H1 (cell line): ENCODE measurements around the gene SUGP2. TPM values are rescaled to one million over a fixed set of nuclear protein-coding genes. Genes with fewer than 3 reads are reported as not detected.

ENCODE experiments used
- CTCF ChIA-PET: fragments of 300-600 bp; sonication (Branson Sonifier 250); formaldehyde crosslinking; loops from one replicate; lab custom pipeline; 2021; ENCODE audit not compliant: partially characterized antibody; lab: Charles Lee
- POLR2A ChIA-PET: fragments of 300-600 bp; sonication (Branson Sonifier 250); formaldehyde crosslinking; loops from one replicate; lab custom pipeline; 2021; ENCODE audit warnings: inconsistent platforms; ENCODE audit not compliant: partially characterized antibody; lab: Charles Lee
- DNase-seq, 2 experiments: peaks; one replicate each; pipeline versions ENCODE4 v3.0.0 to v3.0.0-alpha.2; 2010 to 2022; ENCODE audit warnings: low spot score in 2 of 2, low read depth in 1 of 2, mixed read lengths in 1 of 2
- FAIRE-seq: peaks from 2 replicates; lab custom pipeline; 2011; peaks lifted over from hg19 to GRCh38; lab: Jason Lieb, UNC
- H2AFZ ChIP-seq: 2 replicates; pipeline ENCODE4 v1.8.1; 2012; ENCODE audit warnings: low read length, inconsistent platforms
- H2AK5ac ChIP-seq: 2 replicates; pipeline ENCODE4 v1.6.1; 2013; ENCODE audit warnings: low read depth, low read length
- H2BK120ac ChIP-seq: replicated peaks from 2 replicates; pipeline ENCODE3; 2013; ENCODE audit warnings: low read depth, low read length, inconsistent platforms
- H2BK12ac ChIP-seq: 2 replicates; pipeline ENCODE4 v1.6.1; 2013; ENCODE audit warnings: low read depth, low read length
- H2BK15ac ChIP-seq: 2 replicates; pipeline ENCODE4 v1.6.1; 2013; ENCODE audit warnings: low read length
- H2BK20ac ChIP-seq: 2 replicates; pipeline ENCODE4 v1.6.1; 2013; ENCODE audit warnings: low read length
- H2BK5ac ChIP-seq: 2 replicates; pipeline ENCODE4 v1.6.1; 2013; ENCODE audit warnings: low read depth, low read length
- H3K14ac ChIP-seq: 2 replicates; pipeline ENCODE4 v1.6.1; 2013; ENCODE audit warnings: inconsistent platforms; ENCODE audit not compliant: insufficient read length
- H3K18ac ChIP-seq: 2 replicates; pipeline ENCODE4 v1.6.1; 2013; ENCODE audit warnings: low read length; ENCODE audit errors: extremely low read depth
- H3K23ac ChIP-seq: 2 replicates; pipeline ENCODE4 v1.6.1; 2013; ENCODE audit warnings: inconsistent platforms; ENCODE audit not compliant: insufficient read length
- H3K23me2 ChIP-seq: 2 replicates; pipeline ENCODE4 v1.6.1; 2013; ENCODE audit warnings: low read depth, low read length
- H3K27ac ChIP-seq: 2 replicates; pipeline ENCODE4 v1.6.1; 2011; ENCODE audit warnings: low read depth, low read length, inconsistent platforms
- H3K27me3 ChIP-seq, 4 experiments: replicated peaks in 1 of 4; 1 replicate in 1 of 4; 2 replicates in 3 of 4; pipeline versions ENCODE4 v1.6.1 to v1.8.1; 2011 to 2013; ENCODE audit warnings: low read length in 3 of 4, mild to moderate bottlenecking in 3 of 4, inconsistent platforms in 2 of 4, mixed read lengths in 2 of 4, moderate library complexity in 1 of 4; ENCODE audit not compliant: control insufficient read depth in 3 of 4, insufficient read depth in 3 of 4; ENCODE audit errors: extremely low read depth in 1 of 4
- H3K36me3 ChIP-seq, 4 experiments: 2 replicates each; pipeline versions ENCODE4 v1.6.1 to v1.8.1; 2011 to 2013; ENCODE audit warnings: mild to moderate bottlenecking in 4 of 4, low read length in 3 of 4, moderate library complexity in 2 of 4, control low read depth in 1 of 4, inconsistent platforms in 1 of 4; ENCODE audit not compliant: insufficient read depth in 4 of 4, control insufficient read depth in 2 of 4
- H3K4ac ChIP-seq: replicated peaks from 2 replicates; pipeline ENCODE3; 2013; ENCODE audit warnings: low read length, low read depth, mixed read lengths, inconsistent platforms; ENCODE audit not compliant: insufficient read length
- H3K4me1 ChIP-seq, 4 experiments: replicated peaks in 1 of 4; 1 replicate in 1 of 4; 2 replicates in 3 of 4; pipeline versions ENCODE4 v1.6.1 to v1.8.1; 2011 to 2013; ENCODE audit warnings: low read length in 3 of 4, inconsistent platforms in 2 of 4, mixed read lengths in 1 of 4; ENCODE audit not compliant: insufficient read depth in 4 of 4, control insufficient read depth in 3 of 4
- H3K4me2 ChIP-seq, 2 experiments: 2 replicates each; pipeline versions ENCODE4 v1.6.1 to v1.8.1; 2011 to 2013; ENCODE audit warnings: low read depth in 2 of 2, low read length in 2 of 2, control low read depth in 1 of 2, inconsistent platforms in 1 of 2, mild to moderate bottlenecking in 1 of 2; ENCODE audit not compliant: insufficient read depth in 1 of 2
- H3K4me3 ChIP-seq, 4 experiments: fragments of 200-600, 300-600 bp in 1 of 4; sonication (generic), shearing (Covaris generic), sonication (Bioruptor Twin) in 1 of 4; 2 replicates each; pipeline versions ENCODE4 v1.5.1 to v1.8.1; 2011 to 2016; ENCODE audit warnings: low read length in 4 of 4, low read depth in 3 of 4, control low read depth in 2 of 4, inconsistent platforms in 2 of 4, mild to moderate bottlenecking in 2 of 4, mixed read lengths in 1 of 4, moderate library complexity in 1 of 4; ENCODE audit not compliant: insufficient read depth in 2 of 4; ENCODE audit errors: extremely low read depth in 1 of 4
- H3K56ac ChIP-seq: replicated peaks from 2 replicates; pipeline ENCODE3; 2013; ENCODE audit warnings: low read depth, mild to moderate bottlenecking, mixed read lengths, low read length, inconsistent platforms; ENCODE audit not compliant: insufficient read length
- H3K79me1 ChIP-seq: 2 replicates; pipeline ENCODE4 v1.6.1; 2013; ENCODE audit warnings: low read depth, low read length, control low read depth
- H3K79me2 ChIP-seq, 2 experiments: 2 replicates each; pipeline versions ENCODE4 v1.6.1 to v1.8.1; 2012 to 2013; ENCODE audit warnings: low read length in 2 of 2, mild to moderate bottlenecking in 2 of 2, inconsistent platforms in 1 of 2; ENCODE audit not compliant: insufficient read depth in 2 of 2, control insufficient read depth in 1 of 2
- H3K9ac ChIP-seq, 4 experiments: replicated peaks in 1 of 4; 1 replicate in 1 of 4; 2 replicates in 3 of 4; pipeline versions ENCODE4 v1.6.1 to v1.8.1; 2011 to 2013; ENCODE audit warnings: low read depth in 3 of 4, low read length in 3 of 4, control low read depth in 2 of 4, mild to moderate bottlenecking in 2 of 4, moderate library complexity in 2 of 4, inconsistent platforms in 1 of 4; ENCODE audit errors: extremely low read depth in 1 of 4
- H3K9me3 ChIP-seq, 2 experiments: 2 replicates each; pipeline versions ENCODE4 v1.6.1 to v1.8.1; 2012 to 2013; ENCODE audit warnings: mild to moderate bottlenecking in 2 of 2, moderate library complexity in 2 of 2, control low read depth in 1 of 2, inconsistent platforms in 1 of 2, low read depth in 1 of 2, low read length in 1 of 2, mixed read lengths in 1 of 2; ENCODE audit not compliant: insufficient read depth in 2 of 2
- H4K20me1 ChIP-seq, 2 experiments: replicated peaks in 1 of 2; 2 replicates each; pipeline versions ENCODE3 to v1.8.1; 2011 to 2013; ENCODE audit warnings: inconsistent platforms in 2 of 2, low read length in 2 of 2, mild to moderate bottlenecking in 1 of 2; ENCODE audit not compliant: insufficient read depth in 2 of 2, control insufficient read depth in 1 of 2
- H4K5ac ChIP-seq: 2 replicates; pipeline ENCODE4 v1.6.1; 2013; ENCODE audit warnings: low read length, low read depth, mixed read lengths, inconsistent platforms; ENCODE audit not compliant: insufficient read length
- H4K8ac ChIP-seq: 2 replicates; pipeline ENCODE4 v1.8.0; 2013; ENCODE audit warnings: mild to moderate bottlenecking, moderate library complexity, low read length, inconsistent platforms; ENCODE audit not compliant: insufficient read depth; ENCODE audit errors: extremely low read depth
- H4K91ac ChIP-seq: replicated peaks from 2 replicates; pipeline ENCODE3; 2013; ENCODE audit warnings: low read length, mixed read lengths, inconsistent platforms; ENCODE audit not compliant: insufficient read length
- CHD2 ChIP-seq: IDR thresholded peaks from 2 replicates; pipeline ENCODE4 v1.6.1; 2012; ENCODE audit warnings: low read length, improper control_type of control experiment
- EGR1 ChIP-seq: IDR thresholded peaks from 2 replicates; pipeline ENCODE4 v1.6.1; 2011; ENCODE audit warnings: low read depth, low read length, borderline replicate concordance
- EZH2 ChIP-seq: fragments of 200-600 bp; sonication (generic); IDR thresholded peaks from 2 replicates; pipeline ENCODE4 v1.7.1; 2012; ENCODE audit warnings: low read depth, mild to moderate bottlenecking, moderate library complexity, low read length, inconsistent platforms; ENCODE audit not compliant: severe bottlenecking
- FOSL1 ChIP-seq: IDR thresholded peaks from 2 replicates; pipeline ENCODE4 v1.6.1; 2011; ENCODE audit warnings: mild to moderate bottlenecking, low read depth, low read length, moderate library complexity; ENCODE audit not compliant: insufficient read depth
- NANOG ChIP-seq: IDR thresholded peaks from 2 replicates; pipeline ENCODE4 v1.6.1; 2011; ENCODE audit warnings: low read length, low read depth, mild to moderate bottlenecking, inconsistent platforms; ENCODE audit not compliant: insufficient read depth, poor library complexity, severe bottlenecking
- POLR2A ChIP-seq, 2 experiments: IDR thresholded peaks; 1 replicate in 1 of 2; 2 replicates in 1 of 2; pipeline ENCODE4 v1.6.1; 2011; ENCODE audit warnings: low read depth in 2 of 2, low read length in 2 of 2, mild to moderate bottlenecking in 2 of 2; ENCODE audit errors: control extremely low read depth in 1 of 2
- RNF2 ChIP-seq: fragments of 200-900, 300-1000 bp; sonication (generic); IDR thresholded peaks from 2 replicates; pipeline ENCODE4 v1.7.1; 2016; ENCODE audit warnings: borderline replicate concordance, low read depth, mild to moderate bottlenecking, antibody characterized with exemption, low read length; ENCODE audit not compliant: poor library complexity, severe bottlenecking; ENCODE audit errors: missing control alignments
- SIN3A ChIP-seq, 2 experiments: IDR thresholded peaks in 1 of 2; conservative IDR thresholded peaks in 1 of 2; 2 replicates each; pipeline ENCODE4 v1.6.1; 2011 to 2012; ENCODE audit warnings: low read length in 2 of 2, improper control_type of control experiment in 1 of 2, low read depth in 1 of 2, mild to moderate bottlenecking in 1 of 2
- TBP ChIP-seq: IDR thresholded peaks from 2 replicates; pipeline ENCODE4 v1.6.1; 2011; ENCODE audit warnings: low read depth, low read length, improper control_type of control experiment
- WGBS, 2 experiments: shearing (Covaris generic) in 1 of 2; methylation state at CpG; one replicate each; pipeline versions ENCODE4 v1.1.6 to v1.1.7; 2013 to 2015; ENCODE audit warnings: low lambda C conversion rate in 2 of 2, mixed read lengths in 2 of 2, inconsistent platforms in 1 of 2, low coverage in 1 of 2, missing lambda C conversion rate in 1 of 2; ENCODE audit not compliant: insufficient replicate concordance in 2 of 2, insufficient coverage in 1 of 2, insufficient read length in 1 of 2; ENCODE audit errors: extremely low coverage in 1 of 2, missing lambda C conversion rate in 1 of 2; 5-methylcytosine and 5-hydroxymethylcytosine counted together
- polyA plus RNA-seq, 7 experiments: library from polyadenylated mRNA; depleted of rRNA in 3 of 7; stranded (reverse) in 5 of 7; unstranded in 2 of 7; fragments of >200 nt in 5 of 7; fragments of 200-250 nt in 2 of 7; gene quantifications; 1 replicate in 5 of 7; 2 replicates in 1 of 7; 4 replicates in 1 of 7; pipeline versions ENCODE4 v1.2.1 to v1.2.3, GENCODE V29; 2011 to 2013; ENCODE audit warnings: missing spikeins in 2 of 7, mixed read lengths in 2 of 7
- total RNA-seq: library from RNA; stranded (reverse); fragmentation: NEBNext Ultra II Directional; extraction: Animal tissue kit (Norgen Biotek cat#: 25700); gene quantifications from 2 replicates; pipeline ENCODE4 v1.2.1, GENCODE V29; 2021

Gene SUGP2
- total and polyA plus RNA-seq, 2 of the 8 experiments (the other 6 are each of a cell fraction or from before 2014, with no cell fraction given), result 57.7 to 114 TPM

GRCh38 chr19:19057317-19057716 lies 24.0 kb upstream of the SUGP2 start:
- H2AK5ac ChIP-seq, result no peak overlapping the region
- no peak overlapping the region for H3K4ac ChIP-seq
- no peaks in the 10 kb centered on the region for H3K79me2 ChIP-seq
- no peak overlapping the region for H2BK15ac ChIP-seq
- no peak overlapping the region for H2BK20ac ChIP-seq
- no peak overlapping the region for H4K5ac ChIP-seq
- no peak overlapping the region for H3K9ac ChIP-seq
- no peaks in the 10 kb centered on the region for H3K23me2 ChIP-seq
- CTCF ChIA-PET, result interaction anchor here (0.6 to 1.8 kb wide), 3 partner anchors 59 to 1138 kb away, joined by 3 to 7 read pairs (median 3); no protein-coding TSS in a partner anchor
- 98% methylated on average over 13 of the region's 13 CpGs; no CpG with 5 or more reads in 1 of the 2 experiments for WGBS, 2 experiments
- no peak overlapping the region for H3K14ac ChIP-seq
- POLR2A ChIA-PET, result interaction anchor here (0.6 to 1.9 kb wide), 3 partner anchors 48 to 68 kb away, joined by 3 to 4 read pairs (median 3); no protein-coding TSS in a partner anchor
- H2AFZ ChIP-seq, result no peak overlapping the region
- no peak overlapping the region for H3K56ac ChIP-seq
- no peak overlapping the region for H3K4me2 ChIP-seq
- peaks cover 14 to 39% (median 33%) of the 10 kb centered on the region in 4 experiments for H3K36me3 ChIP-seq
- no peaks in the 10 kb centered on the region for H3K9me3 ChIP-seq
- no peak overlapping the region for H2BK120ac ChIP-seq
- no peak overlapping the region for H3K18ac ChIP-seq
- no peak overlapping the region for H3K23ac ChIP-seq
- peaks cover 18 to 24% of the 10 kb centered on the region in 2 experiments for H4K20me1 ChIP-seq
- H3K79me1 ChIP-seq, result no peaks in the 10 kb centered on the region
- H3K4me3 ChIP-seq, result no peak overlapping the region
- FAIRE-seq (no peak), DNase-seq (no peak)
- no peaks in the 10 kb centered on the region for H3K4me1 ChIP-seq
- H3K27me3 ChIP-seq, result peaks cover 0 to 2% (median under 1%) of the 10 kb centered on the region in 4 experiments; a peak in 2 of 7 replicates
- H4K8ac ChIP-seq, result no peak overlapping the region
- no peak overlapping the region for H2BK5ac ChIP-seq
- no peak for TF ChIP-seq FOSL1
- TF ChIP-seq POLR2A (IDR thresholded peaks at IDR 0.05; ENCODE audit: control extremely low read depth in 1 of 2, low read depth in 2 of 2, low read length in 2 of 2), result no peak
- TF ChIP-seq SIN3A (conservative IDR thresholded peaks at IDR 0.05 in 1 of 2, IDR thresholded peaks at IDR 0.05 in 1 of 2; ENCODE audit: low read depth in 1 of 2, low read length in 2 of 2), result no peak
- TF ChIP-seq TBP, result no peak
- TF ChIP-seq CHD2, result no peak
- TF ChIP-seq NANOG, result no peak
- no peak for TF ChIP-seq EGR1
- TF ChIP-seq EZH2, result no peak
- no peak for TF ChIP-seq RNF2
- no peak overlapping the region for H2BK12ac ChIP-seq
- H4K91ac ChIP-seq, result no peak overlapping the region
- H3K27ac ChIP-seq, result no peak overlapping the region
